HepG2 (cell line): ENCODE measurements around the gene ARHGAP23. TPM values are rescaled to one million over a fixed set of nuclear protein-coding genes. Genes with fewer than 3 reads are reported as not detected.

Experiments
- ATAC-seq: fragments of 200-7000 bp; cut with Tn5 transposase; 3 replicates; pipeline ENCODE4 v1.9.1; 2020; ENCODE audit warnings: mild to moderate bottlenecking, moderate library complexity
- BruUV-seq: library from RNA; stranded (reverse); fragments of 400-500 nt; replicated peaks from 2 replicates; lab custom pipeline; 2021; lab: Mats Ljungman, UMichigan
- CTCF ChIA-PET: fragments of 300-600 bp; formaldehyde crosslinking; extraction: SDS; loops from one replicate; lab custom pipeline; 2021; ENCODE audit warnings: low total read pairs, inconsistent platforms, low intra/inter-chr PET ratio; lab: Yijun Ruan, JAX
- POLR2A ChIA-PET: fragments of 350-600 bp; sonication (Branson Sonifier 250); formaldehyde crosslinking; loops from one replicate; lab custom pipeline; 2020; ENCODE audit warnings: antibody characterized with exemption, inconsistent platforms; lab: Yijun Ruan, JAX
- DNase-seq: peaks from one replicate; pipeline ENCODE4 v3.0.0-alpha.2; 2015; ENCODE audit warnings: low spot score
- FAIRE-seq: peaks from 3 replicates; lab custom pipeline; 2011; peaks lifted over from hg19 to GRCh38; lab: Jason Lieb, UNC
- H2AFZ ChIP-seq: one replicate; pipeline ENCODE4 v1.6.1; 2011; ENCODE audit warnings: low read length, inconsistent platforms
- H3K27ac ChIP-seq: fragments of 300-600 bp; 3 replicates; pipeline ENCODE4 v1.8.0; 2011; ENCODE audit warnings: mixed run types, mild to moderate bottlenecking, mixed read lengths, low read length, inconsistent platforms; ENCODE audit not compliant: insufficient read depth; ENCODE audit errors: extremely low read length
- H3K27me3 ChIP-seq, 2 experiments: fragments of 200-600 bp in 1 of 2; 2 replicates in 1 of 2; 3 replicates in 1 of 2; pipeline versions ENCODE4 v1.6.0 to v1.8.0; 2011; ENCODE audit warnings: low read length in 2 of 2, mild to moderate bottlenecking in 2 of 2, moderate library complexity in 2 of 2, inconsistent platforms in 1 of 2; ENCODE audit not compliant: insufficient read depth in 2 of 2, control insufficient read depth in 1 of 2
- H3K36me3 ChIP-seq, 2 experiments: fragments of 200-600 bp in 1 of 2; replicated peaks in 1 of 2; 2 replicates in 1 of 2; 3 replicates in 1 of 2; pipeline versions ENCODE4 v1.5.1 to v1.8.0; 2011; ENCODE audit warnings: low read length in 2 of 2, inconsistent platforms in 1 of 2; ENCODE audit not compliant: insufficient read depth in 2 of 2, control insufficient read depth in 1 of 2
- H3K4me1 ChIP-seq: 2 replicates; pipeline ENCODE4 v1.5.1; 2012; ENCODE audit warnings: low read length, inconsistent platforms; ENCODE audit not compliant: insufficient read depth
- H3K4me2 ChIP-seq: 2 replicates; pipeline ENCODE4 v1.6.0; 2011; ENCODE audit warnings: low read depth, low read length, inconsistent platforms
- H3K4me3 ChIP-seq, 3 experiments: fragments of 200-600 bp in 1 of 3; sonication (generic), shearing (Covaris generic) in 1 of 3; replicated peaks in 1 of 3; 2 replicates each; pipeline ENCODE4 v1.5.1; 2011 to 2016; ENCODE audit warnings: low read length in 3 of 3, inconsistent platforms in 2 of 3, low read depth in 2 of 3, mild to moderate bottlenecking in 2 of 3, control low read depth in 1 of 3, mixed read lengths in 1 of 3; ENCODE audit not compliant: insufficient read depth in 1 of 3
- H3K79me2 ChIP-seq: one replicate; pipeline ENCODE4 v1.6.1; 2011; ENCODE audit warnings: low read length, inconsistent platforms; ENCODE audit not compliant: insufficient read depth
- H3K9ac ChIP-seq: 2 replicates; pipeline ENCODE4 v1.6.0; 2011; ENCODE audit warnings: mild to moderate bottlenecking, low read depth, low read length, inconsistent platforms; ENCODE audit not compliant: insufficient read depth
- H3K9me3 ChIP-seq: 2 replicates; pipeline ENCODE4 v1.5.1; 2012; ENCODE audit warnings: mild to moderate bottlenecking, low read length
- H4K20me1 ChIP-seq: 2 replicates; pipeline ENCODE4 v1.6.0; 2011; ENCODE audit warnings: inconsistent platforms, mild to moderate bottlenecking, low read length, moderate library complexity; ENCODE audit not compliant: insufficient read depth
- CTCF ChIP-seq: sonication (generic); formaldehyde crosslinking; IDR thresholded peaks from 2 replicates; pipeline ENCODE4 v1.5.0; 2020; ENCODE audit warnings: mild to moderate bottlenecking, missing genetic modification reagents, moderate library complexity
- EP300 ChIP-seq, 3 experiments: sonication (generic) in 1 of 3; formaldehyde crosslinking in 1 of 3; IDR thresholded peaks; 2 replicates each; pipeline versions ENCODE4 v1.5.1 to v1.6.1; 2011 to 2020; ENCODE audit warnings: low read depth in 2 of 3, low read length in 2 of 3, borderline replicate concordance in 1 of 3, improper control_type of control experiment in 1 of 3, mild to moderate bottlenecking in 1 of 3, missing genetic modification reagents in 1 of 3, moderate library complexity in 1 of 3
- HBP1 ChIP-seq: IDR thresholded peaks from 2 replicates; pipeline ENCODE4 v1.6.1; 2016; ENCODE audit warnings: low read depth, control low read depth
- PHB2 ChIP-seq: fragments of 450-650 bp; IDR thresholded peaks from 2 replicates; pipeline ENCODE4 v1.6.1; 2018; ENCODE audit not compliant: partially characterized antibody
- POLR2AphosphoS5 ChIP-seq: IDR thresholded peaks from 2 replicates; pipeline ENCODE4 v1.6.1; 2012; ENCODE audit warnings: low read depth, low read length
- RFX3 ChIP-seq: IDR thresholded peaks from 2 replicates; pipeline ENCODE4 v1.6.1; 2016; ENCODE audit warnings: missing biosample characterization, missing genetic modification reagents
- SP2 ChIP-seq: sonication (generic); formaldehyde crosslinking; IDR thresholded peaks from 2 replicates; pipeline ENCODE4 v1.5.1; 2020; ENCODE audit warnings: mild to moderate bottlenecking, missing genetic modification reagents
- ZFY ChIP-seq: sonication (generic); formaldehyde crosslinking; IDR thresholded peaks from 2 replicates; pipeline ENCODE4 v1.4.0; 2020; ENCODE audit warnings: missing genetic modification reagents
- ZNF280B ChIP-seq: sonication (generic); formaldehyde crosslinking; IDR thresholded peaks from 2 replicates; pipeline ENCODE4 v1.5.0; 2020; ENCODE audit warnings: missing genetic modification reagents, mild to moderate bottlenecking, borderline replicate concordance
- ZNF512B ChIP-seq: sonication (generic); formaldehyde crosslinking; IDR thresholded peaks from 2 replicates; pipeline ENCODE4 v1.5.1; 2020; ENCODE audit warnings: missing genetic modification reagents, mild to moderate bottlenecking, borderline replicate concordance
- ZNF546 ChIP-seq: sonication (generic); formaldehyde crosslinking; conservative IDR thresholded peaks from 2 replicates; pipeline ENCODE4 v1.8.1; 2023; ENCODE audit warnings: mild to moderate bottlenecking, missing genetic modification reagents
- WGBS: methylation state at CpG from one replicate; pipeline ENCODE4 v1.1.6; 2017; ENCODE audit warnings: low lambda C conversion rate; 5-methylcytosine and 5-hydroxymethylcytosine counted together
- in situ Hi-C: cut with HindIII; loops from 2 replicates; pipeline ENCODE4 v1.10.0; 2017; ENCODE audit warnings: low pct_unique_long_range_greater_than_20kb; ENCODE audit not compliant: extremely low pct_ligation_motif_present
- intact Hi-C: fragments of 100-400 bp; cut with micrococcal nuclease; formaldehyde crosslinking; loops from one replicate; pipeline ENCODE4 v1.10.0; 2022; ENCODE audit not compliant: unreplicated experiment
- polyA plus RNA-seq, 8 experiments: library from polyadenylated mRNA; depleted of rRNA in 3 of 8; stranded (reverse) in 7 of 8; unstranded in 1 of 8; fragments of >200 nt; fragmentation: Illumina TruSeq in 4 of 8; extraction: Trizol in 4 of 8; gene quantifications; 2 replicates each; pipeline versions ENCODE4 v1.2.1 to v1.2.3, GENCODE V29; 2011 to 2016; ENCODE audit warnings: low read depth in 4 of 8, missing spikeins in 1 of 8, mixed read lengths in 1 of 8; ENCODE audit not compliant: insufficient read depth in 1 of 8
- total RNA-seq, 5 experiments: library from RNA; depleted of rRNA; stranded (reverse); fragments of >200 nt; fragmentation: Illumina TruSeq; extraction: Trizol; gene quantifications; 2 replicates each; pipeline ENCODE4 v1.2.3, GENCODE V29; 2016; ENCODE audit warnings: low read depth in 1 of 5

ARHGAP23 gene
- total and polyA plus RNA-seq, 2 of the 13 experiments (the other 11 are each of a cell fraction or from before 2014, with no cell fraction given), result 0.03 TPM; not detected in 1

- 59% methylated on average over 17 of the region's 57 CpGs for WGBS
- no peak overlapping the region for H3K27ac ChIP-seq
- TF ChIP-seq SP2 (CRISPR knock-in tag) (no peak), PHB2 (no peak), RFX3 (no peak), EP300 (IDR thresholded peaks at IDR 0.05; ENCODE audit: low read depth in 2 of 2, low read length in 2 of 2) (no peak), EP300 (CRISPR knock-in tag; IDR thresholded peaks at IDR 0.05; ENCODE audit: borderline replicate concordance) (no peak), ZNF280B (CRISPR knock-in tag) (no peak), ZNF546 (no peak), ZNF512B (CRISPR knock-in tag) (no peak), ZFY (CRISPR knock-in tag) (no peak), CTCF (CRISPR knock-in tag) (no peak), POLR2AphosphoS5 (no peak), HBP1 (CRISPR knock-in tag) (no peak)
Observed at GRCh38 chr17:38466346-38467315, 38.4 kb downstream of the ARHGAP23 start.

More at GRCh38 chr17:38466346-38467315, 38.4 kb downstream of the ARHGAP23 start:
- H3K79me2 ChIP-seq, result no peaks in the 10 kb centered on the region
- ChIA-PET POLR2A (no interaction called here), CTCF (no interaction called here)
- H2AFZ ChIP-seq, result no peak overlapping the region
- H3K27me3 ChIP-seq, result peaks cover 33 to 87% of the 10 kb centered on the region in 2 experiments
- H3K4me1 ChIP-seq, result no peaks in the 10 kb centered on the region
- in situ Hi-C loops, result no loop called here
- intact Hi-C loops, result no loop called here
- BruUV-seq, result no TSS peak
- ATAC-seq, result no peak
- H3K4me3 ChIP-seq, result no peak overlapping the region
- no peak for DNase-seq
- no peaks in the 10 kb centered on the region for H3K9me3 ChIP-seq
- H3K4me2 ChIP-seq, result no peak overlapping the region
- no peak overlapping the region for H3K9ac ChIP-seq
- H3K36me3 ChIP-seq, result no peaks in the 10 kb centered on the region
- FAIRE-seq, result no peak
- no peaks in the 10 kb centered on the region for H4K20me1 ChIP-seq
